ENCODE data around the gene SPEM1.
A peak's percentile ranks its signal among the peaks of the same experiment; 100 is the strongest.

DNA sequence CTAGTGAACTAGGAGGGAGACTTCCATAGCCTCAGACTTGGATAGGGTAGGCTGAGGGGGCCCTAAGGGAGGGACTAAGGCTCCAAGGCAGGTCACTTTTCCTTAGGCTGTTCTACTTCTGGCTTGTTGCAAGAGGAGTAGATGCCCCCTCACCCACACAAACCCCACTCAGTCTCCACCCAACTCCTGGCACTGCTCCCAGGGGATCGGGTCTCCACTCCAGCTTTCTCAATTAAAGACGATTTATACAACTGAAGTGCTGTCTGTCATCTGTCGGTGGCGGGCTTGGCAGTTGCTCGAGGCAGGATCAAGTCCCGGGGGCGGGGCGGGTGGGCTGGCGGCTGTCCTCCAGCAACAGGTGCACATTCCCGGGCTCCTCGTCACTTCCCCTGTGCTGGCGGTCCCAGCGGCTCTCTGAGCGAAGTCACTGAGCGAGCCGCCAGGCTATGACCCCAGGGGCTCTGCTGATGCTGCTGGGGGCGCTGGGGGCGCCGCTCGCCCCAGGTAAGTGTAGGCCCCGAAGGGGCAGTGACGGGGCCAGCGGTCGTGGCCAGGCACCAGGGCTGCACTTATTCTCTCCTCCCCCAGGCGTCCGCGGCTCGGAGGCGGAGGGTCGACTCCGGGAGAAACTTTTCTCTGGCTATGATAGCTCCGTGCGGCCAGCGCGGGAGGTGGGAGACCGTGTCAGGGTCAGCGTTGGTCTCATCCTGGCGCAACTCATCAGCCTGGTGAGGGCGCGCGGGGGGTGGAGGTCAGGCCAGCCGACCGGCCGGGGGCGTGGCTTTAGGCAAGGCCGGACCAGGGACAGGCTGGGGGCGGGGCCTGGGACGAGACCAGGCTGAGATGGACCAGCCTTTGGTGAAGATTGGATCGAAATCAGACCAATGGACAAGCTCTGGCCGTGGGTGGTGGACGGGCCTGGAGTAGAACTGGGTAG lies 24.8 kb downstream of the SPEM1 start, which contains the start of gene CHRNB1:
- TF ChIP-seq, protein P1, sequence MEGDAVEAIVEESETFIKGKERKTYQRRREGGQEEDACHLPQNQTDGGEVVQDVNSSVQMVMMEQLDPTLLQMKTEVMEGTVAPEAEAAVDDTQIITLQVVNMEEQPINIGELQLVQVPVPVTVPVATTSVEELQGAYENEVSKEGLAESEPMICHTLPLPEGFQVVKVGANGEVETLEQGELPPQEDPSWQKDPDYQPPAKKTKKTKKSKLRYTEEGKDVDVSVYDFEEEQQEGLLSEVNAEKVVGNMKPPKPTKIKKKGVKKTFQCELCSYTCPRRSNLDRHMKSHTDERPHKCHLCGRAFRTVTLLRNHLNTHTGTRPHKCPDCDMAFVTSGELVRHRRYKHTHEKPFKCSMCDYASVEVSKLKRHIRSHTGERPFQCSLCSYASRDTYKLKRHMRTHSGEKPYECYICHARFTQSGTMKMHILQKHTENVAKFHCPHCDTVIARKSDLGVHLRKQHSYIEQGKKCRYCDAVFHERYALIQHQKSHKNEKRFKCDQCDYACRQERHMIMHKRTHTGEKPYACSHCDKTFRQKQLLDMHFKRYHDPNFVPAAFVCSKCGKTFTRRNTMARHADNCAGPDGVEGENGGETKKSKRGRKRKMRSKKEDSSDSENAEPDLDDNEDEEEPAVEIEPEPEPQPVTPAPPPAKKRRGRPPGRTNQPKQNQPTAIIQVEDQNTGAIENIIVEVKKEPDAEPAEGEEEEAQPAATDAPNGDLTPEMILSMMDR (IDR thresholded peaks at IDR 0.05), result peak in 3 of 12 donors; percentile 13 to 18 (median 16)
- TF ChIP-seq POLR2A (IDR thresholded peaks at IDR 0.05), result no peak

Data from heart left ventricle (tissue), 13 donors.